Measurements from ENCODE around the gene TGM3. TPM values are rescaled to one million over a fixed set of nuclear protein-coding genes. Genes with fewer than 3 reads are reported as not detected.
A peak's percentile ranks its signal among the peaks of the same experiment; 100 is the strongest.

The TGM3 gene
- total RNA-seq, 1 donor from 2014 or later: 27.7 TPM

GRCh38 chr20:2380601-2381000 lies 84.8 kb downstream of the TGM3 start, which contains the start of gene TGM6:
TGM6 (plus strand) TSS chr20:2380901; CDS start chr20:2380969, 68 bp downstream.
- intact Hi-C loops (cut with DNase I): no loop called here
- no peak for TF ChIP-seq POLR2A (IDR thresholded peaks at IDR 0.05)
- Histone ChIP-seq H3K4me3 (no peak within 1 kb of the TSS), H3K27me3 (no peaks in the 10 kb centered on the region), H3K9me3 (no peaks in the 10 kb centered on the region), H3K36me3 (no peaks in the 10 kb centered on the region), H3K27ac (no peak within 1 kb of the TSS), H3K4me1 (no peaks in the 10 kb centered on the region)
- DNase-seq (ENCODE audit: extremely low spot score in 2 of 2): peak in 1 of 2 donors; percentile 60

GRCh38 chr20:2381303-2381702 lies 85.5 kb downstream of the TGM3 start:
- no peak for TF ChIP-seq POLR2A (IDR thresholded peaks at IDR 0.05)
- no peak for TF ChIP-seq CTCF (IDR thresholded peaks at IDR 0.05)
- TF ChIP-seq POLR2AphosphoS5 (IDR thresholded peaks at IDR 0.05; ENCODE audit: insufficient read depth in 1 of 2, low read depth in 1 of 2): no peak
- H3K27ac ChIP-seq: no peak overlapping the region
- peak in 1 of 2 donors; percentile 25 for DNase-seq (ENCODE audit: extremely low spot score in 2 of 2)
- no peaks in the 10 kb centered on the region for H3K36me3 ChIP-seq
- H3K9me3 ChIP-seq: no peaks in the 10 kb centered on the region
- H3K4me3 ChIP-seq: no peak overlapping the region
- H3K4me1 ChIP-seq: no peaks in the 10 kb centered on the region
- intact Hi-C loops (cut with DNase I): no loop called here
- no peaks in the 10 kb centered on the region for H3K27me3 ChIP-seq

GRCh38 chr20:2382833-2383232 lies 87.0 kb downstream of the TGM3 start:
- Histone ChIP-seq H3K27ac (no peak overlapping the region), H3K27me3 (no peaks in the 10 kb centered on the region), H3K9me3 (no peaks in the 10 kb centered on the region), H3K4me1 (no peaks in the 10 kb centered on the region), H3K4me3 (no peak overlapping the region), H3K36me3 (no peaks in the 10 kb centered on the region)
- intact Hi-C loops (cut with DNase I): no loop called here
- TF ChIP-seq POLR2A (IDR thresholded peaks at IDR 0.05) (no peak), CTCF (IDR thresholded peaks at IDR 0.05) (no peak)
- peak in 1 of 2 donors; percentile 13 for DNase-seq (ENCODE audit: extremely low spot score in 2 of 2)

GRCh38 chr20:2385026-2385425 lies 89.2 kb downstream of the TGM3 start:
- Histone ChIP-seq H3K4me3 (no peak overlapping the region), H3K27me3 (no peaks in the 10 kb centered on the region), H3K36me3 (no peaks in the 10 kb centered on the region), H3K4me1 (no peaks in the 10 kb centered on the region), H3K27ac (no peak overlapping the region), H3K9me3 (no peaks in the 10 kb centered on the region)
- intact Hi-C loops (cut with DNase I): no loop called here
- no peak for DNase-seq (ENCODE audit: extremely low spot score in 2 of 2)
- TF ChIP-seq POLR2A (IDR thresholded peaks at IDR 0.05) (no peak), CTCF (IDR thresholded peaks at IDR 0.05) (no peak), POLR2AphosphoS5 (IDR thresholded peaks at IDR 0.05; ENCODE audit: insufficient read depth in 1 of 2, low read depth in 1 of 2) (no peak)

GRCh38 chr20:2385496-2385895 lies 89.7 kb downstream of the TGM3 start:
- Histone ChIP-seq H3K27ac (no peak overlapping the region), H3K27me3 (no peaks in the 10 kb centered on the region), H3K9me3 (no peaks in the 10 kb centered on the region), H3K4me1 (no peaks in the 10 kb centered on the region), H3K36me3 (no peaks in the 10 kb centered on the region), H3K4me3 (no peak overlapping the region)
- intact Hi-C loops (cut with DNase I): no loop called here
- DNase-seq (ENCODE audit: extremely low spot score in 2 of 2): no peak
- TF ChIP-seq POLR2AphosphoS5 (IDR thresholded peaks at IDR 0.05; ENCODE audit: insufficient read depth in 1 of 2, low read depth in 1 of 2): no peak
- TF ChIP-seq POLR2A (IDR thresholded peaks at IDR 0.05): no peak
- TF ChIP-seq CTCF (IDR thresholded peaks at IDR 0.05): no peak
